Limb (tissue), 2 donors: ENCODE measurements around the gene HBZ.
A peak's percentile ranks its signal among the peaks of the same experiment; 100 is the strongest.
"Not testable (repeated sequence)": the region's sequence is repeated elsewhere in the genome, so short reads cannot be mapped to it uniquely, and the experiment has no call there.

ENCODE experiments used
- DNase-seq, 2 donors: peaks; one replicate each; pipeline ENCODE4 v3.0.0-alpha.2; 2016; ENCODE audit errors: extremely low spot score in 2 of 2

HBZ gene

GRCh38 chr16:164134-164823 is 11.8 kb downstream of the HBZ start:
- not testable (repeated sequence) for DNase-seq

DNA sequence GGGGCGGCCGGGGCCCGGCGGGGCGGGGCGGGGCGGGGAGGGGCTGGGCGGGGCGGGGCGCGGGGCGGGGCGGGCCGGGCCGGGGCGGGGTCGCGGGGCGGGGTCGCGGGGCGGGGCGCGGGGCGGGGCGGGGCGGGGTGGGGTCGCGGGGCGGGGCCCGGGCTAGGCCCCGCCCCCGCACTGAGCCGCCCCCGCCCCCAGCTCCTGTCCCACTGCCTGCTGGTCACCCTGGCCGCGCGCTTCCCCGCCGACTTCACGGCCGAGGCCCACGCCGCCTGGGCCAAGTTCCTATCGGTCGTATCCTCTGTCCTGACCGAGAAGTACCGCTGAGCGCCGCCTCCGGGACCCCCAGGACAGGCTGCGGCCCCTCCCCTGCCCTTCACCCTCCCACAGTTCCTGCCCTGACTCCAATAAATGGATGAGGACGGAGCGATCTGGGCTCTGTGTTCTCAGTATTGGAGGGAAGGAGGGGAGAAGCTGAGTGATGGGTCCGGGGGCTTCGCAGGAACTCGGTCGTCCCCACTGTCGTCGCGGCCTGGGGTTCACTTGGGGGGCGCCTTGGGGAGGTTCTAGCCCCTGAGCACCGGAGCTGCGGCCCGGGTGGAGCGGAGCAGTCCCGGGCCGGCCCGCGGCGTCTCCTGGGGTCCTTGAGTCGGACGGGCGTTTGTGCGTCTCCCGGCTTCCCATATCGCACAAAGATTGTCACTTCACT is 12.5 kb downstream of the HBZ start:
- peak in 1 of 2 donors; percentile 32 for DNase-seq

- DNase-seq: no peak
These were observed 13.3 kb downstream of the HBZ start, which contains the start of gene HBM for GRCh38 chr16:165539-166374. Gene HBM (plus strand): TSS chr16:165978. CDS start chr16:165998, 20 bp downstream.

DNA sequence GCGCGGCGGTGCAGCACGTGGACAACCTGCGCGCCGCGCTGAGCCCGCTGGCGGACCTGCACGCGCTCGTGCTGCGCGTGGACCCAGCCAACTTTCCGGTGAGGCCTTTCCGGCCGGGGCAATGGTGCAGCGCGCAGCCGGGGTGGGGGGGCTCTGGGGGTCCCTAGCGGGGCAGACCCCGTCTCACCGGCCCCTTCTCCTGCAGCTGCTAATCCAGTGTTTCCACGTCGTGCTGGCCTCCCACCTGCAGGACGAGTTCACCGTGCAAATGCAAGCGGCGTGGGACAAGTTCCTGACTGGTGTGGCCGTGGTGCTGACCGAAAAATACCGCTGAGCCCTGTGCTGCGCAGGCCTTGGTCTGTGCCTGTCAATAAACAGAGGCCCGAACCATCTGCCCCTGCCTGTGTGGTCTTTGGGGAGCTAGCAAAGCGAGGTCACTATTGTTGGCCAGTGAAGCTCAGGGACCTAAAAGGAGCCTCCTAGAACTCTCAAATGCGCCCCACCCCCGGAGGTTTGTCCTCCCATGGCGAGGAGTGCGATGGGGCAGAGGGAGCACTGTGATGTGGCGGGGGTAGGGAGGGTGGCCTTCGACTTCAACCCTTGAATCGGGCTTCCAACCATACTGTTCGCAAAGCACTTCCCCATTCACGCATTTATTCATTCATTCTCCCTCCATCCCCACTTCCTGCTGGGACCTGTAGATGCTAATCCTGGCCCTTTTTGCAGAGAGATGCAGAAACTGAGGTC is 14.1 kb downstream of the HBZ start:
- DNase-seq: no peak

GRCh38 chr16:167122-167690 is 14.8 kb downstream of the HBZ start:
- no peak for DNase-seq

DNA sequence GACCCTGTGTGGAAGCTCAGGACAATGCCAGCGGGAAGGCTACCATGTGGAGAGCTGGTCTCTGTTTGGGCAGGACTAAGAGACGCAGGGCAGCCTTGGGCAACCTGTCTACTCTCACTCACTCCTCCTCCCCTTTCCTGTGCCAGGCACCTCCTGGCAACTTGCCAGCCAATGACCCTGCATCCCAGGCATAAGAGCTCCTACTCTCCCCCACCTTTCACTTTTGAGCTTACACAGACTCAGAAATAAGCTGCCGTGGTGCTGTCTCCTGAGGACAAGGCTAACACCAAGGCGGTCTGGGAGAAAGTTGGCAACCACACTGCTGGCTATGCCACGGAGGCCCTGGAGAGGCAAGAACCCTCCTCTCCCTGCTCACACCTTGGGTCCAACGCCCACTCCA is 16.0 kb downstream of the HBZ start:
- no peak for DNase-seq

- no peak for DNase-seq
These were observed 16.6 kb downstream of the HBZ start for GRCh38 chr16:169014-169413.

DNA sequence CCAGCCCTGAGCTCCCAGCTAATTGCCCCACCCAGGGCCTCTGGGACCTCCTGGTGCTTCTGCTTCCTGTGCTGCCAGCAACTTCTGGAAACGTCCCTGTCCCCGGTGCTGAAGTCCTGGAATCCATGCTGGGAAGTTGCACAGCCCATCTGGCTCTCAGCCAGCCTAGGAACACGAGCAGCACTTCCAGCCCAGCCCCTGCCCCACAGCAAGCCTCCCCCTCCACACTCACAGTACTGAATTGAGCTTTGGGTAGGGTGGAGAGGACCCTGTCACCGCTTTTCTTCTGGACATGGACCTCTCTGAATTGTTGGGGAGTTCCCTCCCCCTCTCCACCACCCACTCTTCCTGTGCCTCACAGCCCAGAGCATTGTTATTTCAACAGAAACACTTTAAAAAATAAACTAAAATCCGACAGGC is 17.7 kb downstream of the HBZ start:
- DNase-seq: peak in 1 of 2 donors; percentile 58

DNA sequence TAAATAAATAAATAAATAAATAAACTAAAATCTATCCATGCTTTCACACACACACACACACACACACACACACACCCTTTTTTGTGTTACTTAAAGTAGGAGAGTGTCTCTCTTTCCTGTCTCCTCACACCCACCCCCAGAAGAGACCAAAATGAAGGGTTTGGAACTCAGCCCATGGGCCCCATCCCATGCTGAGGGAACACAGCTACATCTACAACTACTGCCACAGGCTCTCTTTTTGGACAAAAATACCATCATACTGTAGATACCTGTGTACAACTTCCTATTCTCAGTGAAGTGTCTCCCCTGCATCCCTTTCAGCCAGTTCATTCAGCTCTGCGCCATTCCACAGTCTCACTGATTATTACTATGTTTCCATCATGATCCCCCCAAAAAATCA is 18.3 kb downstream of the HBZ start:
- DNase-seq: no peak

GRCh38 chr16:172374-172941 is 20.0 kb downstream of the HBZ start, which contains the start of gene HBA2:
Gene HBA2 (plus strand): TSS chr16:172876. CDS start chr16:172913, 37 bp downstream.
- DNase-seq: not testable (repeated sequence)

DNA sequence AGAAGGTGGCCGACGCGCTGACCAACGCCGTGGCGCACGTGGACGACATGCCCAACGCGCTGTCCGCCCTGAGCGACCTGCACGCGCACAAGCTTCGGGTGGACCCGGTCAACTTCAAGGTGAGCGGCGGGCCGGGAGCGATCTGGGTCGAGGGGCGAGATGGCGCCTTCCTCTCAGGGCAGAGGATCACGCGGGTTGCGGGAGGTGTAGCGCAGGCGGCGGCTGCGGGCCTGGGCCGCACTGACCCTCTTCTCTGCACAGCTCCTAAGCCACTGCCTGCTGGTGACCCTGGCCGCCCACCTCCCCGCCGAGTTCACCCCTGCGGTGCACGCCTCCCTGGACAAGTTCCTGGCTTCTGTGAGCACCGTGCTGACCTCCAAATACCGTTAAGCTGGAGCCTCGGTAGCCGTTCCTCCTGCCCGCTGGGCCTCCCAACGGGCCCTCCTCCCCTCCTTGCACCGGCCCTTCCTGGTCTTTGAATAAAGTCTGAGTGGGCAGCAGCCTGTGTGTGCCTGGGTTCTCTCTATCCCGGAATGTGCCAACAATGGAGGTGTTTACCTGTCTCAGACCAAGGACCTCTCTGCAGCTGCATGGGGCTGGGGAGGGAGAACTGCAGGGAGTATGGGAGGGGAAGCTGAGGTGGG is 20.9 kb downstream of the HBZ start:
- not testable (repeated sequence) for DNase-seq

DNA sequence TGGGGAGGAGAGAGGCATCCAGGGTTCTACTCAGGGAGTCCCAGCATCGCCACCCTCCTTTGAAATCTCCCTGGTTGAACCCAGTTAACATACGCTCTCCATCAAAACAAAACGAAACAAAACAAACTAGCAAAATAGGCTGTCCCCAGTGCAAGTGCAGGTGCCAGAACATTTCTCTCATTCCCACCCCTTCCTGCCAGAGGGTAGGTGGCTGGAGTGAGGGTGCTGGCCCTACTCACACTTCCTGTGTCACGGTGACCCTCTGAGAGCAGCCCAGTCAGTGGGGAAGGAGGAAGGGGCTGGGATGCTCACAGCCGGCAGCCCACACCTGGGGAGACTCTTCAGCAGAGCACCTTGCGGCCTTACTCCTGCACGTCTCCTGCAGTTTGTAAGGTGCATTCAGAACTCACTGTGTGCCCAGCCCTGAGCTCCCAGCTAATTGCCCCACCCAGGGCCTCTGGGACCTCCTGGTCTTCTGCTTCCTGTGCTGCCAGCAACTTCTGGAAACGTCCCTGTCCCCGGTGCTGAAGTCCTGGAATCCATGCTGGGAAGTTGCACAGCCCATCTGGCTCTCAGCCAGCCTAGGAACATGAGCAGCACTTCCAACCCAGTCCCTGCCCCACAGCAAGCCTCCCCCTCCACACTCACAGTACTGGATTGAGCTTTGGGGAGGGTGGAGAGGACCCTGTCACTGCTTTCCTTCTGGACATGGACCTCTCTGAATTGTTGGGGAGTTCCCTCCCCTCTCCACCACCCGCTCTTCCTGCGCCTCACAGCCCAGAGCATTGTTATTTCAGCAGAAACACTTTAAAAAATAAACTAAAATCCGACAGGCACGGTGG is 21.7 kb downstream of the HBZ start:
- not testable (repeated sequence) for DNase-seq

DNA sequence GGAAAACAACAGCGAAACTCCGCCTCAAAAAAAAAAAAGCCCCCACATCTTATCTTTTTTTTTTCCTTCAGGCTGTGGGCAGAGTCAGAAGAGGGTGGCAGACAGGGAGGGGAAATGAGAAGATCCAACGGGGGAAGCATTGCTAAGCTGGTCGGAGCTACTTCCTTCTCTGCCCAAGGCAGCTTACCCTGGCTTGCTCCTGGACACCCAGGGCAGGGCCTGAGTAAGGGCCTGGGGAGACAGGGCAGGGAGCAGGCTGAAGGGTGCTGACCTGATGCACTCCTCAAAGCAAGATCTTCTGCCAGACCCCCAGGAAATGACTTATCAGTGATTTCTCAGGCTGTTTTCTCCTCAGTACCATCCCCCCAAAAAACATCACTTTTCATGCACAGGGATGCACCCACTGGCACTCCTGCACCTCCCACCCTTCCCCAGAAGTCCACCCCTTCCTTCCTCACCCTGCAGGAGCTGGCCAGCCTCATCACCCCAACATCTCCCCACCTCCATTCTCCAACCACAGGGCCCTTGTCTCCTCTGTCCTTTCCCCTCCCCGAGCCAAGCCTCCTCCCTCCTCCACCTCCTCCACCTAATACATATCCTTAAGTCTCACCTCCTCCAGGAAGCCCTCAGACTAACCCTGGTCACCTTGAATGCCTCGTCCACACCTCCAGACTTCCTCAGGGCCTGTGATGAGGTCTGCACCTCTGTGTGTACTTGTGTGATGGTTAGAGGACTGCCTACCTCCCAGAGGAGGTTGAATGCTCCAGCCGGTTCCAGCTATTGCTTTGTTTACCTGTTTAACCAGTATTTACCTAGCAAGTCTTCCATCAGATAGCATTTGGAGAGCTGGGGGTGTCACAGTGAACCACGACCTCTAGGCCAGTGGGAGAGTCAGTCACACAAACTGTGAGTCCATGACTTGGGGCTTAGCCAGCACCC is 22.8 kb downstream of the HBZ start:
- DNase-seq: no peak

- not testable (repeated sequence) for DNase-seq
These were observed 23.6 kb downstream of the HBZ start for GRCh38 chr16:176006-176405.

GRCh38 chr16:176477-177382 is 24.3 kb downstream of the HBZ start, which contains the start of gene HBA1:
Gene HBA1 (plus strand): TSS chr16:176680. CDS start chr16:176717, 37 bp downstream.
- DNase-seq: not testable (repeated sequence)

GRCh38 chr16:177394-177822 is 25.0 kb downstream of the HBZ start:
- DNase-seq: peak; percentile 59 to 100
